Esophagus muscularis mucosa (tissue), 4 donors: ENCODE results near the gene LSM3.

ENCODE experiments used
- EP300 ChIP-seq: sonication (generic); formaldehyde crosslinking; IDR thresholded peaks from one replicate; pipeline ENCODE4 v1.6.1; 2017; ENCODE audit warnings: antibody characterized with exemption
- POLR2A ChIP-seq: fragments of 450-650 bp; IDR thresholded peaks from one replicate; pipeline ENCODE4 v1.6.1; 2017; ENCODE audit warnings: antibody characterized with exemption, moderate library complexity, mild to moderate bottlenecking, low read depth
- TF ChIP-seq, protein P1 (sequence below), 3 experiments: fragments of 200-600 bp in 2 of 3; fragments of 450-650 bp in 1 of 3; sonication (generic) in 2 of 3; IDR thresholded peaks; one replicate each; pipeline ENCODE4 v1.5.1; 2017 to 2019; ENCODE audit warnings: antibody characterized with exemption in 3 of 3, mild to moderate bottlenecking in 2 of 3, moderate library complexity in 1 of 3

GRCh38 chr3:14156843-14157561 is 21.6 kb upstream of the LSM3 start:
- TF ChIP-seq POLR2A (no peak), EP300 (no peak)
- TF ChIP-seq, protein P1, sequence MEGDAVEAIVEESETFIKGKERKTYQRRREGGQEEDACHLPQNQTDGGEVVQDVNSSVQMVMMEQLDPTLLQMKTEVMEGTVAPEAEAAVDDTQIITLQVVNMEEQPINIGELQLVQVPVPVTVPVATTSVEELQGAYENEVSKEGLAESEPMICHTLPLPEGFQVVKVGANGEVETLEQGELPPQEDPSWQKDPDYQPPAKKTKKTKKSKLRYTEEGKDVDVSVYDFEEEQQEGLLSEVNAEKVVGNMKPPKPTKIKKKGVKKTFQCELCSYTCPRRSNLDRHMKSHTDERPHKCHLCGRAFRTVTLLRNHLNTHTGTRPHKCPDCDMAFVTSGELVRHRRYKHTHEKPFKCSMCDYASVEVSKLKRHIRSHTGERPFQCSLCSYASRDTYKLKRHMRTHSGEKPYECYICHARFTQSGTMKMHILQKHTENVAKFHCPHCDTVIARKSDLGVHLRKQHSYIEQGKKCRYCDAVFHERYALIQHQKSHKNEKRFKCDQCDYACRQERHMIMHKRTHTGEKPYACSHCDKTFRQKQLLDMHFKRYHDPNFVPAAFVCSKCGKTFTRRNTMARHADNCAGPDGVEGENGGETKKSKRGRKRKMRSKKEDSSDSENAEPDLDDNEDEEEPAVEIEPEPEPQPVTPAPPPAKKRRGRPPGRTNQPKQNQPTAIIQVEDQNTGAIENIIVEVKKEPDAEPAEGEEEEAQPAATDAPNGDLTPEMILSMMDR (IDR thresholded peaks at IDR 0.05) = no peak
